ENCODE measurements around the gene RNLS. TPM values are rescaled to one million over a fixed set of nuclear protein-coding genes. Genes with fewer than 3 reads are reported as not detected.

The RNLS gene
- total and polyA plus RNA-seq, 8 donors = 2.5 to 6.4 (median 5.9) TPM

DNA sequence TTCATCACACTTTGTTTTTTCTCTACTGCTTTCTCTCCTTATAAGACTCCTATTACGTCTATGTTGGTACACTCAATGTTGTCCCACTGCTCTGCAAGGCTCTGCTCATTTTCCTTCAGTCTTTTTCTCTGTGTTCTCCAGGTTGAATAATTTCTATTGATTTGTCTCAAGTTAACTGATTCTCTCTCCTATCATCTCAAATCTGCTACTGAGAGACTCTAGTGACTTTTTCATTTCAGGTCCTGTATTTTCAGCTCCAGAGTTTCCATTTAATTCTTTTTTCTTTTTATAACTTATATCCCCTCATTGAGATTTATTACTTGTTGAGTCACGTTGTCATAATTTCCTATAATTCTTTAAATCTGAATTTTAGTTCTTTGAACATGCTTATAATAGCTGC, 100.9 kb downstream of the RNLS start:
- intact Hi-C loops (cut with DNase I) = no loop called here
- ATAC-seq (no peak), FAIRE-seq (no peak), DNase-seq (no peak)
- Histone ChIP-seq H3K27ac (no peak overlapping the region), H3K9me3 (no peaks in the 10 kb centered on the region), H3K4me3 (no peak overlapping the region), H3K36me3 (no peaks in the 10 kb centered on the region), H3K4me1 (no peaks in the 10 kb centered on the region), H3K27me3 (no peaks in the 10 kb centered on the region)
- WGBS, 2 donors = 90 to 96% methylated on average over 2 of the region's 2 CpGs
- TF ChIP-seq CTCF (IDR thresholded peaks at IDR 0.05) = no peak

DNA sequence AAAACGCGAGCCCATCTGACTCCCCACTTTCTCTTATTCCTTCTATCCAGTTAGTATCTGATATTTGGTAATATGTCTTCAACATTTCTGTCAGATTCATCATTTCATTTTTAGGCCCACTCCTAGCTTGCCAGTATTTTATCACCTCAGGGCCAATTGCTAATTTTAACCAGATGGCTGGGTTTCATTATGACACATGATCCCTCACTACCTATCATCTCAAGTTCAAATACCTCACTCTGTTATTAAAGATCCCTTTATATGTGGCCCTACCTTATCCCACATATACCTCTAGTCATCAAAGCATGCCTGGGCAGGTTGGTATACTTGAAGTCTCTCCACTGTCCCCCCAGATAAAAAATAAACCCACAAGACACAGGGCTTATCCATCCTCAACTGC, 104.9 kb downstream of the RNLS start:
- Histone ChIP-seq H3K4me3 (no peak overlapping the region), H3K36me3 (no peaks in the 10 kb centered on the region), H3K9me3 (no peaks in the 10 kb centered on the region), H3K4me1 (peaks cover 0 to 14% (median 9%) of the 10 kb centered on the region in 3 donors), H3K27me3 (no peaks in the 10 kb centered on the region), H3K27ac (no peak overlapping the region)
- ATAC-seq (no peak), FAIRE-seq (no peak), DNase-seq (no peak)
- no peak for TF ChIP-seq CTCF (IDR thresholded peaks at IDR 0.05)
- 94 to 97% methylated on average over 2 of the region's 2 CpGs for WGBS, 2 donors
- intact Hi-C loops (cut with DNase I) = no loop called here

DNA sequence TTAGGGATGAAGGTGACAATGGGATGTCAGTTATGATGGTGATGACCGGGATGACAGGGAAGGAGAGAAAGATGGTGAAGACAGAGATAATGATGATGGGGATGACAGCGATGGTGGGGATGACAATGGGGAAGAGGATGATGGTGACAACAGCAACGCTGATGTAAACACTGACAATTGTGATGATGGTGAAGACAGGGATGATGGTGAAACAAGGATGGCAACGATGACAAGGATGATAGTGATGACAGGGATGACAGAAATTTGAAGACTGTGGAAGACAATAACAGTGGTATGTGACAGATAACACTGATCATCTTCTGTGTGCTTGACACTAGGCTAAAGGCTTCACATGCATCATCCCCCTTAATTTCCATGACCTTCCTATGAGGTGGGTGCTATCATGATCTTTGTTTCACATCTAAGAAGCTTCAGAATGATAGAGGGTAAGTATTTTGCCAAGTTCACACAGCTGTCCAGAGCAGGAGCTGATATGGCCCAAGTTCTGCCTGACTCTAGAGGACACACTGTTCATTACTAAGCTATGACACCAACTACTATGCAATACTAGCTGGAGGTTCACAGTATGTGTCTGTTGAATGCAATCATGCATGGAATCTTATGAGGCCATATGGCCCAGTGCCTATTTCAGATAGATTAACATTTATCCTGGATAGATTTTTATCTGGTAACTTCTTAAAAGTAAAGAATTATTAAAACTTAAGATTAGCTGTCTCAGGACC, 105.6 kb downstream of the RNLS start:
- Histone ChIP-seq H3K4me3 (no peak overlapping the region), H3K9me3 (no peaks in the 10 kb centered on the region), H3K36me3 (no peaks in the 10 kb centered on the region), H3K27ac (no peak overlapping the region), H3K4me1 (peaks cover 0 to 14% (median 9%) of the 10 kb centered on the region in 3 donors), H3K27me3 (no peaks in the 10 kb centered on the region)
- intact Hi-C loops (cut with DNase I) = no loop called here
- ATAC-seq (no peak), DNase-seq (no peak), FAIRE-seq (no peak)
- 92 to 95% methylated on average over 4 of the region's 4 CpGs for WGBS, 2 donors
- no peak for TF ChIP-seq CTCF (IDR thresholded peaks at IDR 0.05)

- H3K4me3 ChIP-seq = no peak overlapping the region
- FAIRE-seq (no peak), DNase-seq (no peak), ATAC-seq (peak; percentile 8 to 26 (median 21))
- H3K27me3 ChIP-seq = no peaks in the 10 kb centered on the region
- 42 to 47% methylated on average over 7 of the region's 7 CpGs for WGBS, 2 donors
- peaks cover 0 to 14% (median 9%) of the 10 kb centered on the region in 3 donors for H3K4me1 ChIP-seq
- no peaks in the 10 kb centered on the region for H3K36me3 ChIP-seq
- H3K27ac ChIP-seq = no peak overlapping the region
- H3K9me3 ChIP-seq = no peaks in the 10 kb centered on the region
- intact Hi-C loops (cut with DNase I) = no loop called here
- no peak for TF ChIP-seq CTCF (IDR thresholded peaks at IDR 0.05)
Measured at GRCh38 chr10:88474884-88475844, 108.0 kb downstream of the RNLS start.
